Astrocyte (in vitro differentiated cells and primary cell): Measurements from ENCODE around the gene CELSR3.

ENCODE experiments used
- CTCF ChIP-seq: IDR thresholded peaks from 2 replicates; pipeline ENCODE4 v1.5.1; 2011; ENCODE audit warnings: low read depth, mild to moderate bottlenecking, inconsistent platforms, low read length, moderate library complexity; ENCODE audit not compliant: insufficient read depth
- EZH2 ChIP-seq: IDR thresholded peaks from 2 replicates; pipeline ENCODE4 v1.6.1; 2012; ENCODE audit warnings: mild to moderate bottlenecking, low read length, inconsistent platforms; ENCODE audit not compliant: insufficient read depth

GRCh38 chr3:48647714-48648113 lies 15.0 kb downstream of the CELSR3 start:
- no peak for TF ChIP-seq CTCF
- TF ChIP-seq EZH2, result no peak
